ENCODE measurements around the gene NR2F1. TPM values are rescaled to one million over a fixed set of nuclear protein-coding genes. Genes with fewer than 3 reads are reported as not detected.

NR2F1 gene
- total RNA-seq, 2 experiments from 2014 or later, result not detected

GRCh38 chr5:93572608-93573353 lies 10.2 kb upstream of the NR2F1 start:
- H3K9me3 Mint-ChIP-seq, result no peaks in the 10 kb centered on the region
- no peaks in the 10 kb centered on the region for H3K36me3 Mint-ChIP-seq
- no peak overlapping the region for H3K27ac Mint-ChIP-seq
- H3K27me3 Mint-ChIP-seq, result peaks cover 80% of the 10 kb centered on the region
- peaks cover 19% of the 10 kb centered on the region for H3K4me1 Mint-ChIP-seq (ENCODE audit: low read depth)
- ChIA-PET CTCF (no interaction called here), POLR2A (no interaction called here)
- intact Hi-C loops (cut with micrococcal nuclease), result loop anchor here (2.0 kb wide), 1 partner anchor 14 kb away; no protein-coding TSS in a partner anchor
- DNase-seq, result no peak
- no peak overlapping the region for H3K4me3 Mint-ChIP-seq

GRCh38 chr5:93573354-93574351 lies 9.4 kb upstream of the NR2F1 start:
- Mint-ChIP-seq H3K4me3 (no peak overlapping the region), H3K27me3 (peaks cover 87% of the 10 kb centered on the region), H3K27ac (no peak overlapping the region), H3K36me3 (no peaks in the 10 kb centered on the region), H3K9me3 (no peaks in the 10 kb centered on the region), H3K4me1 (ENCODE audit: low read depth) (peaks cover 19% of the 10 kb centered on the region)
- DNase-seq, result no peak
- POLR2A ChIA-PET, result no interaction called here
- intact Hi-C loops (cut with micrococcal nuclease), result loop anchor here (2.0 kb wide), 1 partner anchor 13 kb away; no protein-coding TSS in a partner anchor
- CTCF ChIA-PET, result no interaction called here

GRCh38 chr5:93574491-93575305 lies 8.3 kb upstream of the NR2F1 start:
- Mint-ChIP-seq H3K4me3 (no peak overlapping the region), H3K27ac (no peak overlapping the region), H3K36me3 (no peaks in the 10 kb centered on the region), H3K4me1 (ENCODE audit: low read depth) (peaks cover 19% of the 10 kb centered on the region), H3K9me3 (no peaks in the 10 kb centered on the region), H3K27me3 (peaks cover 81% of the 10 kb centered on the region)
- DNase-seq, result no peak
- CTCF ChIA-PET, result interaction anchor here (1.2 kb wide), 1 partner anchor 226 kb away, joined by 3 read pairs; no protein-coding TSS in a partner anchor
- POLR2A ChIA-PET, result no interaction called here
- intact Hi-C loops (cut with micrococcal nuclease), result no loop called here

- H3K9me3 Mint-ChIP-seq, result no peaks in the 10 kb centered on the region
- H3K4me3 Mint-ChIP-seq, result no peak overlapping the region
- H3K36me3 Mint-ChIP-seq, result no peaks in the 10 kb centered on the region
- H3K27ac Mint-ChIP-seq, result no peak overlapping the region
- peaks cover 21% of the 10 kb centered on the region for H3K4me1 Mint-ChIP-seq (ENCODE audit: low read depth)
- ChIA-PET CTCF (interaction anchor here (1.2 to 2.3 kb wide), 2 partner anchors 12 to 225 kb away, joined by 3 to 8 read pairs; no protein-coding TSS in a partner anchor), POLR2A (no interaction called here)
- no peak for DNase-seq
- peaks cover 82% of the 10 kb centered on the region for H3K27me3 Mint-ChIP-seq
- intact Hi-C loops (cut with micrococcal nuclease), result no loop called here
Measured at GRCh38 chr5:93575461-93576414, 7.3 kb upstream of the NR2F1 start.

- no peaks in the 10 kb centered on the region for H3K36me3 Mint-ChIP-seq
- ChIA-PET POLR2A (no interaction called here), CTCF (interaction anchor here (1.5 to 2.3 kb wide), 2 partner anchors 11 to 223 kb away, joined by 5 to 8 read pairs; no protein-coding TSS in a partner anchor)
- H3K4me3 Mint-ChIP-seq, result no peak overlapping the region
- DNase-seq, result no peak
- H3K27ac Mint-ChIP-seq, result no peak overlapping the region
- intact Hi-C loops (cut with micrococcal nuclease), result no loop called here
- H3K4me1 Mint-ChIP-seq (ENCODE audit: low read depth), result peaks cover 13% of the 10 kb centered on the region
- no peaks in the 10 kb centered on the region for H3K9me3 Mint-ChIP-seq
- peaks cover 72% of the 10 kb centered on the region for H3K27me3 Mint-ChIP-seq
Measured at GRCh38 chr5:93576994-93577853, 5.8 kb upstream of the NR2F1 start.

GRCh38 chr5:93577854-93578812 lies 4.9 kb upstream of the NR2F1 start:
- CTCF ChIA-PET, result interaction anchor here (1.5 to 2.3 kb wide), 2 partner anchors 10 to 222 kb away, joined by 5 to 8 read pairs; no protein-coding TSS in a partner anchor
- no peak overlapping the region for H3K27ac Mint-ChIP-seq
- peaks cover 9% of the 10 kb centered on the region for H3K4me1 Mint-ChIP-seq (ENCODE audit: low read depth)
- no peaks in the 10 kb centered on the region for H3K36me3 Mint-ChIP-seq
- H3K9me3 Mint-ChIP-seq, result no peaks in the 10 kb centered on the region
- no peak for DNase-seq
- H3K27me3 Mint-ChIP-seq, result peaks cover 63% of the 10 kb centered on the region
- intact Hi-C loops (cut with micrococcal nuclease), result no loop called here
- no peak overlapping the region for H3K4me3 Mint-ChIP-seq
- POLR2A ChIA-PET, result no interaction called here

- intact Hi-C loops (cut with micrococcal nuclease), result no loop called here
- no peaks in the 10 kb centered on the region for H3K9me3 Mint-ChIP-seq
- peaks cover 13% of the 10 kb centered on the region for H3K4me1 Mint-ChIP-seq (ENCODE audit: low read depth)
- H3K27ac Mint-ChIP-seq, result no peak overlapping the region
- no peak overlapping the region for H3K4me3 Mint-ChIP-seq
- H3K27me3 Mint-ChIP-seq, result peaks cover 58% of the 10 kb centered on the region
- H3K36me3 Mint-ChIP-seq, result no peaks in the 10 kb centered on the region
- POLR2A ChIA-PET, result no interaction called here
- peak; percentile 21 for DNase-seq
- CTCF ChIA-PET, result no interaction called here
Measured at GRCh38 chr5:93578813-93579691, 4.0 kb upstream of the NR2F1 start.

- intact Hi-C loops (cut with micrococcal nuclease), result loop anchor here (2.0 to 10.0 kb wide), 4 partner anchors 335 to 1275 kb away; no protein-coding TSS in a partner anchor
- peaks cover 53% of the 10 kb centered on the region for H3K27me3 Mint-ChIP-seq
- peaks cover 13% of the 10 kb centered on the region for H3K4me1 Mint-ChIP-seq (ENCODE audit: low read depth)
- DNase-seq, result peak; percentile 29
- CTCF ChIA-PET, result no interaction called here
- H3K27ac Mint-ChIP-seq, result no peak overlapping the region
- H3K4me3 Mint-ChIP-seq, result peak overlapping the region; percentile 40
- POLR2A ChIA-PET, result no interaction called here
- H3K36me3 Mint-ChIP-seq, result no peaks in the 10 kb centered on the region
- no peaks in the 10 kb centered on the region for H3K9me3 Mint-ChIP-seq
Measured at GRCh38 chr5:93579692-93580062, 3.3 kb upstream of the NR2F1 start.
